ENCODE measurements around the gene HOMER3.

DNA sequence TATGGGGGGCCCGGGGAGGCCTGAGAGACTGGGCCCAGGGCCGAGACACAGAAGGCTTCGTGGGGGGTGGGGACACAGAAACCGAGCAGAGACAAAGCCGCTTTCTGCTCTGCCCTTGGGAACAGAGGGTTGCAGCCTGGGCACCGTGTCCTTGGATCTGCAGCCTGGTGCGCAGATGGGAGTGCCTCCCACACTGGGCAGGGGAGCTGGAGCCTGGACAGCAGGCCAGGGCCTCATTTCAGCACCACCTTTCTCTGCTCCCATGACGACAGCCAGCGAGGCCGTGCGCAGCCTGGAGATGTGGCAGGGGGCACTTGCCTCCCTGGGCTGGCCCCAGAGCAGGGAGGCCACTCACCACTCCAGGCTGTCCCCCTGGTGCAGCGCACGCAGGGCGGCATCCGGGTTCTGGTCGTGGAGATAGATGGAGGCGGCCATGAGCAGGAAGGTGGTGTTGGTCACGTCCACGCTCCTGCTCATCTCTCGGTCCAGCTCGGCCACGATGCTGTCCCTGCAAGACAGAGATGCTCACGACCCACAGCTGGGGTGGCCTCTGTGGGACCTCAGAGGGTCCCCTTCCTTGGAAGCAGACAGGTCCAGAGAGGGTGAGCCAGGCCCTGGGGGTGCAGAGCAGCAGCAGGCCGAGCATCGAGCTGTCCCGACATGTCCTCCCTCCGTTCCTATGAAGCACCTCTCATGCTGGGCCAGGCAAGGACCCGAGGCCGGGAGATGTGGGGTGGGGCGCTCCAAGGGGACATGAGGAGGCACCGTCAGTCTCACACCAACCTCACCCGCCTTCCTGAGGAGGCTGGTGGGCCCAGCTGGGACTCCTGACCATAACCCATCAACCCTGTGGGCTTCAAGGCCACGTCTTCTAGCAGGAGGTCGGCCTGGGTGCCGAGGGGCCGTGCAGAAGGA is 34.2 kb downstream of the HOMER3 start:
- TF ChIP-seq, protein P1, sequence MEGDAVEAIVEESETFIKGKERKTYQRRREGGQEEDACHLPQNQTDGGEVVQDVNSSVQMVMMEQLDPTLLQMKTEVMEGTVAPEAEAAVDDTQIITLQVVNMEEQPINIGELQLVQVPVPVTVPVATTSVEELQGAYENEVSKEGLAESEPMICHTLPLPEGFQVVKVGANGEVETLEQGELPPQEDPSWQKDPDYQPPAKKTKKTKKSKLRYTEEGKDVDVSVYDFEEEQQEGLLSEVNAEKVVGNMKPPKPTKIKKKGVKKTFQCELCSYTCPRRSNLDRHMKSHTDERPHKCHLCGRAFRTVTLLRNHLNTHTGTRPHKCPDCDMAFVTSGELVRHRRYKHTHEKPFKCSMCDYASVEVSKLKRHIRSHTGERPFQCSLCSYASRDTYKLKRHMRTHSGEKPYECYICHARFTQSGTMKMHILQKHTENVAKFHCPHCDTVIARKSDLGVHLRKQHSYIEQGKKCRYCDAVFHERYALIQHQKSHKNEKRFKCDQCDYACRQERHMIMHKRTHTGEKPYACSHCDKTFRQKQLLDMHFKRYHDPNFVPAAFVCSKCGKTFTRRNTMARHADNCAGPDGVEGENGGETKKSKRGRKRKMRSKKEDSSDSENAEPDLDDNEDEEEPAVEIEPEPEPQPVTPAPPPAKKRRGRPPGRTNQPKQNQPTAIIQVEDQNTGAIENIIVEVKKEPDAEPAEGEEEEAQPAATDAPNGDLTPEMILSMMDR (IDR thresholded peaks at IDR 0.05; ENCODE audit: low read depth, low read length), result no peak
- TF ChIP-seq EZH2phosphoT487 (IDR thresholded peaks at IDR 0.05; ENCODE audit: low read depth), result no peak

Data from OCI-LY3 (cell line).